Measurements from ENCODE around the gene CAMSAP1. TPM values are rescaled to one million over a fixed set of nuclear protein-coding genes. Genes with fewer than 3 reads are reported as not detected.

The CAMSAP1 gene
- total and polyA plus RNA-seq, 10 of the 15 experiments (the other 5 are each of a cell fraction or from before 2014, with no cell fraction given): 1.4 to 24.7 (median 8.0) TPM

DNA sequence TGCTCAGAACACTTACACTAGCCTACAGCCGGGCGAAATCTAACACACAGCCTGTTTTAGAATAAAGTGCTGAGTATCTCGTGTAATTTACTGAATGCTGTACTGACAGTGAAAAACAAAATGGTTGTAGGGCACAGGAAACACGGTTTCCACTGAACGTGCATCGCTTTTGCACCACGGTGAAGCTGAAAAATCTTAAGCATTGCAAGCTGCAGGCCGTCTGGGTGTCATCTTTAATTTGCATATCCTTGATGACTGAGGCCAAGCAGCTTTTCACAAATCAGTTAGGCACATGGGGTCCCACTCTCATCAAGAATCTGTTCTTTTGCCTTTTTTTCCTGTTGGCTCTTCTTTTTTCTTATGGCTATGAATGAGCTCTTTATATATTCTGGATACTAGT, 58.2 kb downstream of the CAMSAP1 start:
- 64% methylated on average over 8 of the region's 8 CpGs for WGBS (ENCODE audit: insufficient coverage, insufficient replicate concordance, low lambda C conversion rate, missing lambda C conversion rate)
- ChIA-PET CTCF (no interaction called here), POLR2A (no interaction called here), SMC1A (ENCODE audit: uncharacterized antibody, unreplicated experiment) (no interaction called here), RAD21 (ENCODE audit: unreplicated experiment) (no interaction called here)
- TF ChIP-seq PKNOX1 (IDR thresholded peaks at IDR 0.05): no peak
- no peak for TF ChIP-seq SP1 (IDR thresholded peaks at IDR 0.05; ENCODE audit: low read depth, low read length)
- TF ChIP-seq CREM (IDR thresholded peaks at IDR 0.05; ENCODE audit: low read depth): no peak
- no peak for TF ChIP-seq FOS (IDR thresholded peaks at IDR 0.05; ENCODE audit: borderline replicate concordance, extremely low read depth, insufficient read length)
- TF ChIP-seq ETV6 (conservative IDR thresholded peaks at IDR 0.05 in 1 of 2, IDR thresholded peaks at IDR 0.05 in 1 of 2; ENCODE audit: borderline replicate concordance in 1 of 2, low read depth in 1 of 2): no peak
- TF ChIP-seq BRCA1 (IDR thresholded peaks at IDR 0.05; ENCODE audit: low read depth, low read length): no peak
- no peak for TF ChIP-seq POLR2AphosphoS5 (IDR thresholded peaks at IDR 0.05; ENCODE audit: low read length)
- no peak for TF ChIP-seq FOXK2 (IDR thresholded peaks at IDR 0.05)
- Histone ChIP-seq H3K9ac (ENCODE audit: control insufficient read depth, insufficient read depth, low read length) (no peak overlapping the region), H3K4me1 (ENCODE audit: control insufficient read depth, insufficient read depth, low read length) (no peaks in the 10 kb centered on the region), H3K4me2 (ENCODE audit: control insufficient read depth, insufficient read depth) (no peak overlapping the region), H3K36me3 (ENCODE audit: control insufficient read depth in 2 of 2, insufficient read depth in 2 of 2, low read length in 1 of 2) (peaks cover 7 to 11% of the 10 kb centered on the region in 2 experiments), H3K4me3 (no peak overlapping the region), H2AFZ (ENCODE audit: control insufficient read depth, low read depth, low read length) (no peak overlapping the region), H3K9me3 (replicated peaks; ENCODE audit: control insufficient read depth, insufficient read depth, low read length) (no peaks in the 10 kb centered on the region), H3K27me3 (replicated peaks in 1 of 2; ENCODE audit: control insufficient read depth in 2 of 2, insufficient read depth in 2 of 2, low read length in 1 of 2) (no peaks in the 10 kb centered on the region), H3K27ac (ENCODE audit: control insufficient read depth, insufficient read depth) (no peak overlapping the region), H4K20me1 (ENCODE audit: control insufficient read depth, insufficient read depth) (no peaks in the 10 kb centered on the region), H3K79me2 (ENCODE audit: control insufficient read depth, insufficient read depth, low read length) (no peaks in the 10 kb centered on the region)
- no TSS peak for BruUV-seq (replicated peaks)
- DNase-seq (ENCODE audit: low read depth, low spot score) (no peak), FAIRE-seq (no peak), ATAC-seq (no peak)
- intact Hi-C loops (cut with micrococcal nuclease; ENCODE audit: unreplicated experiment) (no loop called here), in situ Hi-C loops (cut with MboI) (no loop called here)
